K562 (cell line): Measurements from ENCODE around the gene ALDH16A1. TPM values are rescaled to one million over a fixed set of nuclear protein-coding genes. Genes with fewer than 3 reads are reported as not detected.

Source experiments
- ATF7 ChIP-seq: fragments of 450-650 bp; IDR thresholded peaks from 2 replicates; pipeline ENCODE4 v1.7.1; 2014; ENCODE audit warnings: mild to moderate bottlenecking, moderate library complexity
- EGR1 ChIP-seq: fragments of 450-650 bp; conservative IDR thresholded peaks from 2 replicates; pipeline ENCODE4 v1.6.1; 2017; ENCODE audit warnings: mild to moderate bottlenecking
- ETV5 ChIP-seq: sonication (generic); formaldehyde crosslinking; IDR thresholded peaks from 2 replicates; pipeline ENCODE4 v1.4.0; 2020; ENCODE audit warnings: low read depth, mild to moderate bottlenecking, missing genetic modification reagents
- FOXP1 ChIP-seq: sonication (generic); formaldehyde crosslinking; IDR thresholded peaks from 2 replicates; pipeline ENCODE4 v1.8.0; 2022; ENCODE audit warnings: mild to moderate bottlenecking, missing genetic modification reagents
- HCFC1 ChIP-seq: IDR thresholded peaks from 2 replicates; pipeline ENCODE4 v1.6.1; 2012; ENCODE audit warnings: low read depth, low read length, improper control_type of control experiment
- MIER1 ChIP-seq: fragments of 450-650 bp; IDR thresholded peaks from 2 replicates; pipeline ENCODE4 v1.6.1; 2016; ENCODE audit warnings: antibody characterized with exemption, mild to moderate bottlenecking, low read depth
- MXI1 ChIP-seq: IDR thresholded peaks from 2 replicates; pipeline ENCODE4 v1.6.1; 2011; ENCODE audit warnings: low read depth, mild to moderate bottlenecking, improper control_type of control experiment, low read length
- NBN ChIP-seq: fragments of 450-650 bp; IDR thresholded peaks from 2 replicates; pipeline ENCODE4 v1.6.1; 2016; ENCODE audit warnings: low read depth, mild to moderate bottlenecking
- NCOA2 ChIP-seq, 2 experiments: fragments of 450-650 bp; IDR thresholded peaks; 2 replicates each; pipeline ENCODE4 v1.6.1; 2018; ENCODE audit warnings: mild to moderate bottlenecking in 2 of 2, moderate library complexity in 1 of 2; ENCODE audit not compliant: partially characterized antibody in 2 of 2
- NFIX ChIP-seq: fragments of 250-450 bp; sonication (Bioruptor Pico); IDR thresholded peaks from 2 replicates; pipeline ENCODE4 v1.4.0; 2020; ENCODE audit warnings: low read depth, mild to moderate bottlenecking, moderate library complexity
- OTX1 ChIP-seq: fragments of 450-650 bp; formaldehyde crosslinking; IDR thresholded peaks from 2 replicates; pipeline ENCODE4 v1.4.0; 2022; ENCODE audit warnings: mild to moderate bottlenecking
- PHB2 ChIP-seq: fragments of 450-650 bp; IDR thresholded peaks from 2 replicates; pipeline ENCODE4 v1.6.1; 2017; ENCODE audit warnings: low read depth
- POU5F1 ChIP-seq: fragments of 150-350 bp; IDR thresholded peaks from 2 replicates; pipeline ENCODE4 v1.6.1; 2014; ENCODE audit warnings: borderline replicate concordance, low read length, low read depth, mild to moderate bottlenecking; ENCODE audit not compliant: partially characterized antibody
- RAD21 ChIP-seq, 2 experiments: fragments of 250-450 bp in 1 of 2; fragments of 450-650 bp in 1 of 2; sonication (Bioruptor Pico) in 1 of 2; formaldehyde crosslinking in 1 of 2; IDR thresholded peaks in 1 of 2; conservative IDR thresholded peaks in 1 of 2; 2 replicates each; pipeline versions ENCODE4 v1.4.0 to v1.8.0; 2020 to 2022; ENCODE audit warnings: mild to moderate bottlenecking in 2 of 2, moderate library complexity in 1 of 2
- RFX5 ChIP-seq: IDR thresholded peaks from 2 replicates; pipeline ENCODE4 v1.6.1; 2011; ENCODE audit warnings: low read depth, mild to moderate bottlenecking, improper control_type of control experiment, low read length
- SRSF3 ChIP-seq: fragments of 200-400 bp; formaldehyde crosslinking; IDR thresholded peaks from 2 replicates; pipeline ENCODE4 v1.6.1; 2016; ENCODE audit warnings: mild to moderate bottlenecking, low read length, moderate library complexity; ENCODE audit not compliant: insufficient read depth
- TEAD4 ChIP-seq, 2 experiments: sonication (generic) in 1 of 2; formaldehyde crosslinking in 1 of 2; IDR thresholded peaks; 2 replicates each; pipeline versions ENCODE4 v1.6.1 to v1.8.0; 2012 to 2022; ENCODE audit warnings: borderline replicate concordance in 1 of 2, inconsistent platforms in 1 of 2, low read length in 1 of 2, mild to moderate bottlenecking in 1 of 2, missing genetic modification reagents in 1 of 2
- THAP7 ChIP-seq: fragments of 250-450 bp; sonication (Bioruptor Pico); IDR thresholded peaks from 2 replicates; pipeline ENCODE4 v1.5.0; 2021
- TSC22D4 ChIP-seq: fragments of 450-650 bp; IDR thresholded peaks from 2 replicates; pipeline ENCODE4 v1.6.1; 2016; ENCODE audit warnings: missing genetic modification characterization, missing biosample characterization, control low read depth
- USF1 ChIP-seq: sonication (generic); formaldehyde crosslinking; IDR thresholded peaks from 2 replicates; pipeline ENCODE4 v1.9.0; 2022; ENCODE audit warnings: mild to moderate bottlenecking, missing genetic modification reagents
- ZNF668 ChIP-seq: fragments of 250-450 bp; sonication (Bioruptor Pico); IDR thresholded peaks from 2 replicates; pipeline ENCODE4 v1.8.0; 2022; ENCODE audit warnings: mild to moderate bottlenecking, inconsistent platforms
- polyA plus RNA-seq, 8 experiments: library from polyadenylated mRNA; depleted of rRNA in 4 of 8; stranded (reverse) in 5 of 8; unstranded in 3 of 8; fragments of >200 nt; fragmentation: Nextera tagmentation in 2 of 8; fragmentation: Illumina TruSeq in 1 of 8; extraction: Ambion mirVana in 2 of 8; extraction: Trizol in 1 of 8; gene quantifications; 2 replicates each; pipeline versions ENCODE4 v1.2.1 to v1.2.3, GENCODE V29; 2011 to 2014; ENCODE audit warnings: inconsistent platforms in 1 of 8, missing spikeins in 1 of 8
- total RNA-seq, 7 experiments: library from RNA; depleted of rRNA in 6 of 7; stranded (reverse); fragments of >200 nt in 6 of 7; fragmentation: Illumina TruSeq in 2 of 7; extraction: Trizol in 2 of 7; gene quantifications; 2 replicates each; pipeline versions ENCODE4 v1.2.1 to v1.2.3, GENCODE V29; 2011 to 2021; ENCODE audit warnings: low replicate concordance in 1 of 7
- TF ChIP-seq, protein P1 (sequence below): sonication (generic); formaldehyde crosslinking; IDR thresholded peaks from 2 replicates; pipeline ENCODE4 v1.8.0; 2023; ENCODE audit warnings: missing genetic modification reagents, mild to moderate bottlenecking, borderline replicate concordance

ALDH16A1 gene
- total and polyA plus RNA-seq, 9 of the 15 experiments (the other 6 are each of a cell fraction or from before 2014, with no cell fraction given): 2.2 to 52.2 (median 7.6) TPM

GRCh38 chr19:49492573-49493405 is 39.8 kb downstream of the ALDH16A1 start (continued):
- TF ChIP-seq RAD21 (CRISPR knock-in tag; conservative IDR thresholded peaks at IDR 0.05 in 1 of 2, IDR thresholded peaks at IDR 0.05 in 1 of 2) (0 out of 4 replicates have a peak, but pooled peaks of 1 of the 2 experiments have one; percentile 5), RFX5 (no peak), HCFC1 (no peak), ATF7 (no peak), USF1 (CRISPR knock-in tag) (no peak), SRSF3 (no peak), ZNF668 (CRISPR knock-in tag) (no peak), FOXP1 (CRISPR knock-in tag) (no peak), THAP7 (no peak), TSC22D4 (no peak), ETV5 (CRISPR knock-in tag) (no peak), OTX1 (CRISPR knock-in tag) (0 out of 2 replicates have a peak, but pooled peaks have one; percentile 40), NFIX (CRISPR knock-in tag) (no peak), TEAD4 (IDR thresholded peaks at IDR 0.05; ENCODE audit: low read length) (peak; percentile 39; the same call in 1 of the 2 replicates), TEAD4 (CRISPR knock-in tag; IDR thresholded peaks at IDR 0.05; ENCODE audit: borderline replicate concordance) (no peak), NCOA2 (IDR thresholded peaks at IDR 0.05; ENCODE audit: partially characterized antibody in 2 of 2) (no peak), EGR1 (no peak), MIER1 (no peak), PHB2 (no peak), POU5F1 (no peak), NBN (no peak), MXI1 (no peak; the same call in 1 of the 2 replicates)
- TF ChIP-seq, protein P1, sequence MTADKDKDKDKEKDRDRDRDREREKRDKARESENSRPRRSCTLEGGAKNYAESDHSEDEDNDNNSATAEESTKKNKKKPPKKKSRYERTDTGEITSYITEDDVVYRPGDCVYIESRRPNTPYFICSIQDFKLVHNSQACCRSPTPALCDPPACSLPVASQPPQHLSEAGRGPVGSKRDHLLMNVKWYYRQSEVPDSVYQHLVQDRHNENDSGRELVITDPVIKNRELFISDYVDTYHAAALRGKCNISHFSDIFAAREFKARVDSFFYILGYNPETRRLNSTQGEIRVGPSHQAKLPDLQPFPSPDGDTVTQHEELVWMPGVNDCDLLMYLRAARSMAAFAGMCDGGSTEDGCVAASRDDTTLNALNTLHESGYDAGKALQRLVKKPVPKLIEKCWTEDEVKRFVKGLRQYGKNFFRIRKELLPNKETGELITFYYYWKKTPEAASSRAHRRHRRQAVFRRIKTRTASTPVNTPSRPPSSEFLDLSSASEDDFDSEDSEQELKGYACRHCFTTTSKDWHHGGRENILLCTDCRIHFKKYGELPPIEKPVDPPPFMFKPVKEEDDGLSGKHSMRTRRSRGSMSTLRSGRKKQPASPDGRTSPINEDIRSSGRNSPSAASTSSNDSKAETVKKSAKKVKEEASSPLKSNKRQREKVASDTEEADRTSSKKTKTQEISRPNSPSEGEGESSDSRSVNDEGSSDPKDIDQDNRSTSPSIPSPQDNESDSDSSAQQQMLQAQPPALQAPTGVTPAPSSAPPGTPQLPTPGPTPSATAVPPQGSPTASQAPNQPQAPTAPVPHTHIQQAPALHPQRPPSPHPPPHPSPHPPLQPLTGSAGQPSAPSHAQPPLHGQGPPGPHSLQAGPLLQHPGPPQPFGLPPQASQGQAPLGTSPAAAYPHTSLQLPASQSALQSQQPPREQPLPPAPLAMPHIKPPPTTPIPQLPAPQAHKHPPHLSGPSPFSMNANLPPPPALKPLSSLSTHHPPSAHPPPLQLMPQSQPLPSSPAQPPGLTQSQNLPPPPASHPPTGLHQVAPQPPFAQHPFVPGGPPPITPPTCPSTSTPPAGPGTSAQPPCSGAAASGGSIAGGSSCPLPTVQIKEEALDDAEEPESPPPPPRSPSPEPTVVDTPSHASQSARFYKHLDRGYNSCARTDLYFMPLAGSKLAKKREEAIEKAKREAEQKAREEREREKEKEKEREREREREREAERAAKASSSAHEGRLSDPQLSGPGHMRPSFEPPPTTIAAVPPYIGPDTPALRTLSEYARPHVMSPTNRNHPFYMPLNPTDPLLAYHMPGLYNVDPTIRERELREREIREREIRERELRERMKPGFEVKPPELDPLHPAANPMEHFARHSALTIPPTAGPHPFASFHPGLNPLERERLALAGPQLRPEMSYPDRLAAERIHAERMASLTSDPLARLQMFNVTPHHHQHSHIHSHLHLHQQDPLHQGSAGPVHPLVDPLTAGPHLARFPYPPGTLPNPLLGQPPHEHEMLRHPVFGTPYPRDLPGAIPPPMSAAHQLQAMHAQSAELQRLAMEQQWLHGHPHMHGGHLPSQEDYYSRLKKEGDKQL (CRISPR knock-in tag): no peak
